ENCODE measurements around the gene WFS1.

WFS1 gene

DNA sequence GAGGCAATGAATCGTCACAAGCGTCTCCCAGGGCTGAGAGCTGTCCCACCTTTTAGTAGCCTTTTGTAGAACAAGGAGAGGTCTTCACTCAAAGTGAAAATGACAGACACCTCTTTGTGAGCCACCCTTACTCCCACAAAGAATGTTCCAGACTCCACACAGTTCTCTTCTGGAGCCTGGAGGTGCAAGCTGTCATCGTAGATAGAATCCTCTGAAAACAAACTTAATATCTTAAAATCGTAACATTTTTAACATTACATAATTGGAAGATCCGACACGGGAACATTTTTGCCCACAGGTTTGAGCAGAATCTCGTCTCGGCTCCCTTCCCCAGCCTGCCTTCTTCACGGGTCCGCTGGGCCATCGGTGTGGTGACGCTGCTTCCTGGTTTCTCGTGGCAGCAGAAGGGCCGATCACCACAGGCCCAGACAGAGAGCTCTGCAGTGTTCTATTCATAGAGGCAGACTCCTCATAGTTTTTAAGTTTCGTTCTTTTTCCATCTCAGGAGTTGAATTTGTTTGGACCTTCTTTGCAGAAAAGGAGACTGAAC is 27.7 kb downstream of the WFS1 start:
- Histone ChIP-seq H3K4me3 (ENCODE audit: low read length, poor library complexity, severe bottlenecking) (no peak overlapping the region), H3K9me3 (ENCODE audit: insufficient read depth, low read depth, low read length) (no peaks in the 10 kb centered on the region), H2AFZ (ENCODE audit: low read length) (no peak overlapping the region), H3K27me3 (ENCODE audit: insufficient read depth, low read length, poor library complexity, severe bottlenecking) (no peaks in the 10 kb centered on the region), H3K9ac (ENCODE audit: low read depth, low read length, poor library complexity, severe bottlenecking) (no peak overlapping the region), H3K36me3 (ENCODE audit: insufficient read depth, low read length) (peaks cover 6% of the 10 kb centered on the region; the same call in 1 of the 2 replicates), H3K4me1 (ENCODE audit: insufficient read depth, low read length, poor library complexity, severe bottlenecking) (no peaks in the 10 kb centered on the region), H4K20me1 (ENCODE audit: insufficient read depth, low read length, poor library complexity, severe bottlenecking) (no peaks in the 10 kb centered on the region), H3K9me2 (replicated peaks; ENCODE audit: low read depth, low read length) (no peaks in the 10 kb centered on the region), H3K4me2 (ENCODE audit: low read depth, low read length, poor library complexity, severe bottlenecking) (no peak overlapping the region), H3K79me2 (ENCODE audit: insufficient read depth, low read length) (no peaks in the 10 kb centered on the region), H3F3A (ENCODE audit: low read depth) (no peaks in the 10 kb centered on the region)
- TF ChIP-seq, protein P1, sequence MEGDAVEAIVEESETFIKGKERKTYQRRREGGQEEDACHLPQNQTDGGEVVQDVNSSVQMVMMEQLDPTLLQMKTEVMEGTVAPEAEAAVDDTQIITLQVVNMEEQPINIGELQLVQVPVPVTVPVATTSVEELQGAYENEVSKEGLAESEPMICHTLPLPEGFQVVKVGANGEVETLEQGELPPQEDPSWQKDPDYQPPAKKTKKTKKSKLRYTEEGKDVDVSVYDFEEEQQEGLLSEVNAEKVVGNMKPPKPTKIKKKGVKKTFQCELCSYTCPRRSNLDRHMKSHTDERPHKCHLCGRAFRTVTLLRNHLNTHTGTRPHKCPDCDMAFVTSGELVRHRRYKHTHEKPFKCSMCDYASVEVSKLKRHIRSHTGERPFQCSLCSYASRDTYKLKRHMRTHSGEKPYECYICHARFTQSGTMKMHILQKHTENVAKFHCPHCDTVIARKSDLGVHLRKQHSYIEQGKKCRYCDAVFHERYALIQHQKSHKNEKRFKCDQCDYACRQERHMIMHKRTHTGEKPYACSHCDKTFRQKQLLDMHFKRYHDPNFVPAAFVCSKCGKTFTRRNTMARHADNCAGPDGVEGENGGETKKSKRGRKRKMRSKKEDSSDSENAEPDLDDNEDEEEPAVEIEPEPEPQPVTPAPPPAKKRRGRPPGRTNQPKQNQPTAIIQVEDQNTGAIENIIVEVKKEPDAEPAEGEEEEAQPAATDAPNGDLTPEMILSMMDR (conservative IDR thresholded peaks at IDR 0.05; ENCODE audit: low read length), result no peak
- TF ChIP-seq EZH2phosphoT487 (IDR thresholded peaks at IDR 0.05; ENCODE audit: borderline replicate concordance), result no peak

DNA sequence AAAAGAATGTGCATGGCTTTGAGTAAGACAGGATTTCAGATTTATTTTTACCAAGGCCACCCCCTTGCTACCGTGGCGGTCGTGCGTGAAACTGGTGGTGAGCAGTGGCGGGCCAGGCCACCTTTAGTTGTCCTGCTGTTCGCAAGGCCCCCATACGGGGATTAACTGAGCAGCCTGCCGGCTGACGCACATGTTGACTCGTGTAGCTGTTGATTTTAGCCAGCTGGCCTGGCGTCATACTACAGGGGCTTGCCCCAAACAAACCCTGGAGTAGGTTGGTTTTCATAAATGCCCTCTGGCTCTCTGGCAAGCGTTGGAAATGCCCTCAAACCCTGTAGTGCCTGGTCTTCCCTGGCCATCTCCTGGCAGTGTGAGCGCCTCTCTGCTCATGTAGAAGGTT is 28.4 kb downstream of the WFS1 start:
- H3K79me2 ChIP-seq (ENCODE audit: insufficient read depth, low read length), result no peaks in the 10 kb centered on the region
- no peaks in the 10 kb centered on the region for H3K9me3 ChIP-seq (ENCODE audit: insufficient read depth, low read depth, low read length)
- no peaks in the 10 kb centered on the region for H3K27me3 ChIP-seq (ENCODE audit: insufficient read depth, low read length, poor library complexity, severe bottlenecking)
- no peaks in the 10 kb centered on the region for H4K20me1 ChIP-seq (ENCODE audit: insufficient read depth, low read length, poor library complexity, severe bottlenecking)
- H3K36me3 ChIP-seq (ENCODE audit: insufficient read depth, low read length), result peaks cover 8% of the 10 kb centered on the region; the same call in 1 of the 2 replicates
- no peaks in the 10 kb centered on the region for H3F3A ChIP-seq (ENCODE audit: low read depth)
- H2AFZ ChIP-seq (ENCODE audit: low read length), result no peak overlapping the region
- no peaks in the 10 kb centered on the region for H3K9me2 ChIP-seq (replicated peaks; ENCODE audit: low read depth, low read length)
- H3K4me1 ChIP-seq (ENCODE audit: insufficient read depth, low read length, poor library complexity, severe bottlenecking), result no peaks in the 10 kb centered on the region
- H3K4me3 ChIP-seq (ENCODE audit: low read length, poor library complexity, severe bottlenecking), result no peak overlapping the region
- H3K4me2 ChIP-seq (ENCODE audit: low read depth, low read length, poor library complexity, severe bottlenecking), result no peak overlapping the region
- H3K9ac ChIP-seq (ENCODE audit: low read depth, low read length, poor library complexity, severe bottlenecking), result no peak overlapping the region
- no peak for TF ChIP-seq EZH2phosphoT487 (IDR thresholded peaks at IDR 0.05; ENCODE audit: borderline replicate concordance)
- TF ChIP-seq, protein P1 (conservative IDR thresholded peaks at IDR 0.05; ENCODE audit: low read length), result no peak

DNA sequence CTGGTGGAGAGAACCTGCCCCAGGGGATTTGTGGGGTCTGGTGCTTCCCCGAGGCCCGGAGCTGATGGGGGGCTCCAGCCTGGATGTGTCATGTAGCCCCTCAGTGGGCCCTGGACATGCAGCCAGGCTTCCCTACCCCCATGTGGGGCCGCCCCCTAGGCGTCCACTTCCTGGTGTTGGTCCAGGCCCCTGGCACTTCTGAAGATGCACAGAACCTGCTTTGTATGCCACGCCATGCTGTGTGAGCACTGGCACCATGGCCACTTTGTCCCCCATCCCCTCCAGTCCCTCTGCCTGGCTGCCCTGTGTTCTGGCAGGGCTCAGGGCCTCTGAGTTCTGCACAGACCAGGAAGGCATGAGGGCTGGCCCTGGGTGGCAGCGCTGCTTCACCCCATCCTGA is 29.2 kb downstream of the WFS1 start:
- no peaks in the 10 kb centered on the region for H4K20me1 ChIP-seq (ENCODE audit: insufficient read depth, low read length, poor library complexity, severe bottlenecking)
- no peaks in the 10 kb centered on the region for H3K27me3 ChIP-seq (ENCODE audit: insufficient read depth, low read length, poor library complexity, severe bottlenecking)
- no peaks in the 10 kb centered on the region for H3K9me2 ChIP-seq (replicated peaks; ENCODE audit: low read depth, low read length)
- H2AFZ ChIP-seq (ENCODE audit: low read length), result no peak overlapping the region
- H3K9me3 ChIP-seq (ENCODE audit: insufficient read depth, low read depth, low read length), result no peaks in the 10 kb centered on the region
- no peak overlapping the region for H3K4me2 ChIP-seq (ENCODE audit: low read depth, low read length, poor library complexity, severe bottlenecking)
- H3F3A ChIP-seq (ENCODE audit: low read depth), result no peaks in the 10 kb centered on the region
- H3K36me3 ChIP-seq (ENCODE audit: insufficient read depth, low read length), result peaks cover 8% of the 10 kb centered on the region; the same call in 1 of the 2 replicates
- no peak for TF ChIP-seq EZH2phosphoT487 (IDR thresholded peaks at IDR 0.05; ENCODE audit: borderline replicate concordance)
- TF ChIP-seq, protein P1 (conservative IDR thresholded peaks at IDR 0.05; ENCODE audit: low read length), result no peak
- no peak overlapping the region for H3K9ac ChIP-seq (ENCODE audit: low read depth, low read length, poor library complexity, severe bottlenecking)
- no peak overlapping the region for H3K4me3 ChIP-seq (ENCODE audit: low read length, poor library complexity, severe bottlenecking)
- H3K79me2 ChIP-seq (ENCODE audit: insufficient read depth, low read length), result no peaks in the 10 kb centered on the region
- peaks cover 6% of the 10 kb centered on the region for H3K4me1 ChIP-seq (ENCODE audit: insufficient read depth, low read length, poor library complexity, severe bottlenecking)

All from Loucy (cell line).